ENCODE results near the gene PSME2.
A peak's percentile ranks its signal among the peaks of the same experiment; 100 is the strongest.

Gene PSME2

DNA sequence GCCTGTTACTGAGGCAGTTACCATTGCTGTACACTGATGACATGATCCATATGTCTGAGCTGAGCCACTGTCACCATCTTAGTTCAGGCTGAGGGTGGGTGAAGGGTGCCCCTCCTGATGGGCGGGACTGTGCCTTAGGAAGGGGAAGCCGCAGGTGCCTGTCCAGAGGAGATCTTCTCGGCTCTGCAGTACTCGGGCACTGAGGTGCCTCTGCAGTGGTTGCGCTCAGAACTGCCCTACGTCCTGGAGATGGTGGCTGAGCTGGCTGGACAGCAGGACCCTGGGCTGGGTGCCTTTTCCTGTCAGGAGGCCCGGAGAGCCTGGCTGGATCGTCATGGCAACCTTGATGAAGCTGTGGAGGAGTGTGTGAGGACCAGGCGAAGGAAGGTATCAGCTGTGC is 4.6 kb upstream of the PSME2 start:
- no peak for DNase-seq

DNA sequence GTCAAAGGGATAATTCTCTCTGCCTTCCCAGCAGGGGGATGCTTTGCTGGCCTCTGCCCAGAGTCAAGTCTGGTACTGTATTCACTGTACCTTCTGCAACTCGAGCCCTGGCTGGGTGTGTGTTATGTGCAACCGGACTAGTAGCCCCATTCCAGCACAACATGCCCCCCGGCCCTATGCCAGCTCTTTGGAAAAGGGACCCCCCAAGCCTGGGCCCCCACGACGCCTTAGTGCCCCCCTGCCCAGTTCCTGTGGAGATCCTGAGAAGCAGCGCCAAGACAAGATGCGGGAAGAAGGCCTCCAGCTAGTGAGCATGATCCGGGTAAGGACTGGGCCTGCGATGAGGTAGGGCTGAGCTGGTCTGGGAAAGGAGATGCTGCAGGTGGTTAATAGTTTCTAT is 4.2 kb upstream of the PSME2 start:
- no peak for DNase-seq

DNA sequence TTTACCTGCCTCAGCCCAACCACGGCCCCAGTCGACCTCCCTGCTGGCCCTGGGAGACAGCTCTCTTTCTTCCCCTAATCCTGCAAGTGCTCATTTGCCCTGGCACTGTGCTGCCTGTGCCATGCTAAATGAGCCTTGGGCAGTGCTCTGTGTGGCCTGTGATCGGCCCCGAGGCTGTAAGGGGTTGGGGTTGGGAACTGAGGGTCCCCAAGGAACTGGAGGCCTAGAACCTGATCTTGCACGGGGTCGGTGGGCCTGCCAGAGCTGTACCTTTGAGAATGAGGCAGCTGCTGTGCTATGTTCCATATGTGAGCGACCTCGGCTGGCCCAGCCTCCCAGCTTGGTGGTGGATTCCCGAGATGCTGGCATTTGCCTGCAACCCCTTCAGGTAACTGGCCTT is 3.7 kb upstream of the PSME2 start:
- DNase-seq: no peak

DNA sequence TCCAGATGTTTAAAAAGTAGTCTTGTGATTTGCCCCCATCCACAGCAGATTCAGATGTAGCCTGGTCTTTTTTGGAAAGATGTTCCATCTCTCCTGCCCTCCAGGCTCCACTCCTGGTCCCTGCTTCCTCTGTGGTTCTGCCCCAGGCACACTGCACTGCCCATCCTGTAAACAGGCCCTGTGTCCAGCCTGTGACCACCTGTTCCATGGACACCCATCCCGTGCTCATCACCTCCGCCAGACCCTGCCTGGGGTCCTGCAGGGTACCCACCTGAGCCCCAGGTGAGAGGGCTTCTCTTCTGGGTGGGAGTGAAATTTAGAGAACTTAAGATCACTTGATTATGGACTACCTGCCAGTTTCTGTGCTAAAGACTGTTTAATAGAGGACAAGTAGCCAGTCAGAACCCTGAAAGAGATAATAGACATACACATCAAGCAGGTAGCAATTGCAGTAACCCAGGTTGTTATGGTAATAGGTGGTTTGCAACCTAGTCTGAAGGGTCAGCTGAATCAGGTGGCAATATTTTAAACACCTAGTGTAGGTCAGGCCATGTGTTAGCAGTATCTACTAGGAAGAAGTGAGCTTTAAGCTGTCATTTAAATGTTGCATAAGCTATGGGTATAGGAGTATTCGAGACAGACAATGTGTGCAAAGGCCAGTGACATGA is 3.0 kb upstream of the PSME2 start:
- DNase-seq: no peak

DNA sequence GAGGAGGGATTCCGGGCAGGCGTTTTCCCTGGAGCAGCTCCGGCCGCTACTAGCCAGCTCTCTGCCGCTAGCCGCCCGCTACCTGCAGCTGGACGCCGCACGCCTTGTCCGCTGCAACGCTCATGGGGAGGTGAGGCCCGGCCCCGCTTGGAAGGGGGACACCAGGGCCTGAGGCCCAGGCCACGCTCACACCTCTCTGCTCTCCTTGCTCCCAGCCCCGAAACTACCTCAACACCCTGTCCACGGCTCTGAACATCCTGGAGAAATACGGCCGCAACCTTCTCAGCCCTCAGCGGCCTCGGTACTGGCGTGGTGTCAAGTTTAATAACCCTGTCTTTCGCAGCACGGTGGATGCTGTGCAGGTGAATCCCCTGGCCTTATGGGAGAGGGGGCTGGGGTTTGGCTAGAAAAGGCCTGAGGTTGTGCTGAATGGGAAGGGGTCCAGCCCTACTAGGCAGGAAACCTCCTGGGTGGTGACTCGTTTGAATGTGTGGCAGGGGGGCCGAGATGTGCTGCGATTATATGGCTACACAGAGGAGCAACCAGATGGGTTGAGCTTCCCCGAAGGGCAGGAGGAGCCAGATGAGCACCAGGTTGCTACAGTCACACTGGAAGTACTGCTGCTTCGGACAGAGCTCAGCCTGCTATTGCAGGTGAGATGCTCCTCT is 1.5 kb upstream of the PSME2 start:
- DNase-seq: no peak

DNA sequence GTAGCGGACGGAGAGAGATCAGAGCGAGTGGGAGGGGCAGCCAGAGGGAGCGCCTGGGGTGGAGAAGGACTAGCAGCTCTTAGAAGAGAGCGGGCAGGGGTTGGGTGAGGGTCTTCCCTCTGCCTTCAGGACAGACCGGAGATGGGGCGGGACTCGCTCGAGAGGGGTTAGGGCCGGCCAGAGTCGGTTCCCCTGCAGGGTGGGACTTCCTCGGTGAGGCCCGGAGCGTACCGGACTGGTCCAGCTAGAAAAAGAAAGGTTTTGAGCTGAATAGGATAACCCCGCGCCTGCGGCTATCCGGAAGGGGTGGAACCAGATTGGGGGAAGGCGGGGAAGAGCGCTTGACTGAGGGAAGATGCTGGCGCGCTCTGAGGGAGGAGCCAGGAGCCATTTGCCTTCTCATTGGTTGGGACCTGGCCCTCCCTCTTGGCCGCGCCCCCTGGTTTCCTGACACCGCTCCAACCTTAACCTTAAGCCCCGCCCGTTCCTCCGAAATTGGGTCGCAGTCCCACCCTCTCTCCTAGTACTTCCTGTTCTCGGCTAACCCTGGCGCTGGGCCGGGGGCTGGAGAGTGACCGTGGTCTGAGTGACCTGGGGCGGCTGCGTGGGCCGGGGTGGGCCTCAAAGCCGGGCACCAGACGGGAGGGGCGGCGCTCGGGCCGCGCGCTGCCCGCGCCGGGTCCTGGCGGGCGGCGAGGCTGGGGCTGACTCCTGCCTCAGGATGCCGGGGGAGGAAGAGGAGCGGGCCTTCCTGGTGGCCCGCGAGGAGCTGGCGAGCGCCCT is 759 bp upstream of the PSME2 start, which contains the start of gene RNF31:
TSS of gene RNF31 (plus strand) at position 521 of the 783 bp plus-strand sequence. CDS start at position 722, 201 bp downstream.
- DNase-seq: peak; percentile 97

DNA sequence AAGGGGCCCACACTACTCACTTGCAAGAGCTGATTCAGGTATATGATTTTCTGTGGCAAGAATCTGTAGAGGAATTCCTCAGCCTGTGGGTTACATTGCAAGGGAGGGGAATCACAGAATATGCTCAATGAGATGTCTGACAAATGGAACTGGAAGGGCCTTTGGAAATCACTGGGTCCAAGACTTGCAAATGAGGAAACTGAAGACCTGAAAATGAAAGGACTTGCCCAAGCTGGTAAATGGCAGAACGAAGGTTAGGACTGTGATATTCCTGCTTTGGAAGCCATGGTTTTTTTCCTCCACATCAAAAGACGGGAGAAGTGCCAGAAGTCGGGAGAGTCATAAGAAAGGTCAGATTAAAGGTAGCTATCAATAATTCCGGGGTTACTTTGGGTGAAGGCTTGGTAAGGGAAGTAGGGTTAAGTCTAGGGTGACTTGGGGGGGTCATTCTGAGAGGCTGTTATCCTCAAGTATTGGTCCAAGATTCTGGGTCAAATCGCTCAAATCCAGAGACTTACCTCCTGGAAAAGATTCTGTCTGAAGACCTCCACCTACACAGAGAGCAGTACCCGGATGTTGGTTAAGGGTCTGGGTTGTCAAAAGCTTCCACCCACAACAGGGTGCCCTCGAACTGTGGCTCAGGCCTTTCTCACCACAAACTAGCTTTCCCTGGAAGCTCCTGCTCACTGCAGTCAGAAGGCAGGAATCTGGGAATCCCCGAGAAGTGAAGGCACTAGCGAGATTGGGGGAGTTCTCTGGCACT is 539 bp downstream of the PSME2 start:
- DNase-seq: no peak

DNA sequence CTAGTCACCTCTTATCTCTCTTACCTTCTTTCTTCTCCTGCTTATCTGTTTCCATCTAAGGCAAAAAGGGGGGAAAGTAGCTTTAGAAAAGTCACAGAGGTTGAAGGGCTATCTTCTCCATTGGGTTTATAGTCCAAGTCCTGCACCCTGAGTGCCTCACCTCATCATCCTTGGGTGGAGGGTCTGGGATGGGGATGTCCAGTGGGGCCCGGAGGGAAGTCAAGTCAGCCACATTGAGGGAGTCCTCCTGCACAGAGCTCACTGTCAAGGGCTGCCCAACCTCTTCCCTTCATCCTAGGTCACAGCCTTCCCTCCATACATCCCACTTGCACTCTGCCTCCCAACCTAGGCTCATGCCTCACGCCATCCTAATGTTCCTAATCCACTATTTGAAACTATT is 1.2 kb downstream of the PSME2 start:
- no peak for DNase-seq

DNA sequence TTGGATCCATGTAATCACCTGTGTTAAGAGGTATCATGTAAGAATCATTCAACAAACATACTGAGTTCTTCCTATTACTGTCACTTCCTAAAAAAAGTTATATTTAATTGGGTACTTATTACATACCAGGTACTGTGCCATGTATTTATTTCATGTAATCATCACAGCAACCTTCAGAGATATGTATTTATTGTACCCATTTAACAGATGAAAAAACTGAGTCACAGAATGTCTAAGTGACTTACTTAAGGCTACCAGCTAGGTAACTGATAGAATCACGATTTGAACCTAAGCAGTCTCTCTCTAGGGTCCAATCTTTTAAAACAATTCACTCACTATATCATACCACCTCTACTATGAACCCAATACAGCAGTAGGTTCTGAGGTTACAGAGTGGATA is 2.0 kb downstream of the PSME2 start:
- DNase-seq: no peak

DNA sequence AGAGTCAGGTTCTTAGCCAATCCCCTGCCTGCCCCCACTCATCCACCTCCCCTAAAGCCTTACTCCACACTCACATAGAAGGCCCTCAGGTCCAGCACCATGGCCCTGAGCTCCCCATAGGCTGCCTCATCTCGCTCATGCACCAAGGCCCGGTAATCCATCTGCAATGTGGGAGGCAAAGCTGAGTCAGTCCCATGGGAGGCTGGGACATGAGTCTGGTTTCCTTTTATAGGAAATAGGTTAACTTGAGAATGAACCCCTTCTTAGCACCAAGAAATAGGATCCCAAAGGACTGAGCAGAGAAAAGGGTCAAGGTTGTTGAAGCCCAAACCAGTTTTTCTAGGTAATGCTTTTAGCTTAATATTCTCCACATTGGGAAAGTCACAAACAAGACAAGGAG is 2.9 kb downstream of the PSME2 start:
- no peak for DNase-seq

DNA sequence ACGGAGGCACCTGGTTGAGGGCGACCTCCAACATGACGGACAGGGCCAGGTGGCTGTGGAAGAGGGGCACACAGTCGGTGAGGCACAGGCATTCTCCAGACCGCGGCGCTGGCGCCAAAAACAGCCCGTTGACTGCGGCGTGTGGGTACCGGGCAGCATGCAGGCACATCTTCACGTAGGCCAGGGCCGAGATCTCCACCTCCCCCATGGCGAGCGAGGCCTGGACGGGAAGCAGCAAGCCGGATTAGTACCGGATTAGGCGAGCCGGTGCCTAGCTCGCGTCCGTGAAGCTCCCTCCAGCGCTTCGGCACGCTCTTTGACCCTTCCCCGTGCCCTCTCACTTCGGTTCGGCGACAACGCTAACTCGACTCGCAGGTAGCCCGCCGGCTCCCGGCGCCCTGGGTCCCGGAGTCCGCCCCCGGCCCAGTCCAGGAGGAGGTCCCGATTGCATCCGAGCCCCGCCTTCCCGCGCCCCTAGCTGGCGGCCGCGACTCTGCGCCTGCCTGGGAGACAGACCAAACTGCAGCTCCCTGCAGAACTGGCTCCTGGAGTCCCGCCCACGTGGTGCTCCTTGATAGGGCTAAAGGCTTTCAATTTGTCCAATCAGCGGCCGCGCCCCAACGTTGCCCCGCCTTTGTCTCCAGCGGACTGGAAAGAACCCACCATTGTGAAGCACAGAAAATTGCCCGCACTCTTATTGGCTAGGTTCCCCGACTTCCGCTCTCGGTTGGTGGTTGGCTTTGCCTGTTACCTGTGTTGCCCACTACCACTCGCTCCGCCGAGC is 5.1 kb downstream of the PSME2 start, which contains the start of gene EMC9:
TSS of gene EMC9 (minus strand) at position 495 of the 784 bp plus-strand sequence. CDS start at position 208, 287 bp downstream.
- DNase-seq: peak; percentile 99

DNA sequence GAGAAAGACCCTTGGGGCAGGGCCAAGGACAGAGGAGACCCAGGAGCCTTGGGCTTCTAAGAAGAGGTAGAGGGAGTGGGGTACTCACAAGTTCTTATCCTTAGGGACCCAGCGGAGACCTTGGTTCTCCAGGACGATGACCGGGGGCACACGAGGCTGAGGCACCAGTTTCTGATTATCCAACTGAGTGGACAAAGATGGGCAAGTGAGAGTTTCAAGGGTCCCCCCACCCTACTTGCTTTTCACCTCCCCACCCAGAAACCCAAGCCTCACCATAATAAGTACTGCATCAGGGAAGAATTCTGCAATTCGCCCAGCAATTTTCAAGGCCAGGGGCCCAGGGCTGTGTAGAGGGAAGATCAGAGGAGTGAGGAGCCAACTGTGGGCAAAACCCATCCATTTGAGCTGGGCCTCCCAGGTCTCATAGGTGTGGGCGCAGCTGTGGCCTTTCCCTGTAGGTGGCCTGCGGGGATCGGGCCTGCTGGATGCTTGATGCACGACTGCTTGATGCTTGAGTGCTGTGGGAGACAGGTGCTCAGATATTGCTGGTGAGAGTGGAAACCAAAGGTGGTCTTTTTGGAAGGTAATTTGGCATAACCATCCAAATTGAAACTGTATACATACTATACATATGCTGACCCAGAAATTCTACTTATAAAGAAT is 7.0 kb downstream of the PSME2 start:
- no peak for DNase-seq

DNA sequence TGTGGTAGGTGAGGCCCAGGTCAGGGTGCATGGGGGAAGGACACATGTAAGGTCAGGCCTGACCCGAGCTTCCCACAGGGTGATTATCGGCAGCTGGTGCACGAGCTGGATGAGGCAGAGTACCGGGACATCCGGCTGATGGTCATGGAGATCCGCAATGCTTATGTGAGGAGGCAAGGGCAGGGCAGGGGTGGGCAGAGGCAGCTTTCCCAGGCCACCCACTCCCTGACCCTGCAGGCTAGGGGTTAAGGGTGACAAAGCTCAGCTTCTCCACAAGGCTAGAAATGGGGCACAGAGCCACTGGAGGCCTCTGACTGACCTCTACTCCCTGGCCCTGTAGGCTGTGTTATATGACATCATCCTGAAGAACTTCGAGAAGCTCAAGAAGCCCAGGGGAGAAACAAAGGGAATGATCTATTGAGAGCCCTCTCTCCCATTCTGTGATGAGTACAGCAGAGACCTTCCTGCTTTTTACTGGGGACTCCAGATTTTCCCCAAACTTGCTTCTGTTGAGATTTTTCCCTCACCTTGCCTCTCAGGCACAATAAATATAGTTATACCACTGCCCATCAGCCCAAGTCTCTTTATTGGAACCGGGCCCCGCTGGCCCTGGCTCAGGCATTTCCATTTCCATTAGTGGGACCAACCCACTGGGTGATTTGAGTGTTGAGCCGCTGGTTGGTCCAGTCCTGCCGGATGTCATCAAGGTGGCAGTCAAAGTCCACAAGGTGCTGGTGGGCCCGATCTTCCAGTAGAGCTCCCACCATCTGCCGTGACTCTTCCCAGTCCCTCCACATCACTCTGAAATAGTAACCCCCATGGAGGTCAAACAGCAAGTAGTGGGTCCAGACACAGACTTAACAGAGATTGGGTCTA is 7.8 kb downstream of the PSME2 start:
- no peak for DNase-seq

DNA sequence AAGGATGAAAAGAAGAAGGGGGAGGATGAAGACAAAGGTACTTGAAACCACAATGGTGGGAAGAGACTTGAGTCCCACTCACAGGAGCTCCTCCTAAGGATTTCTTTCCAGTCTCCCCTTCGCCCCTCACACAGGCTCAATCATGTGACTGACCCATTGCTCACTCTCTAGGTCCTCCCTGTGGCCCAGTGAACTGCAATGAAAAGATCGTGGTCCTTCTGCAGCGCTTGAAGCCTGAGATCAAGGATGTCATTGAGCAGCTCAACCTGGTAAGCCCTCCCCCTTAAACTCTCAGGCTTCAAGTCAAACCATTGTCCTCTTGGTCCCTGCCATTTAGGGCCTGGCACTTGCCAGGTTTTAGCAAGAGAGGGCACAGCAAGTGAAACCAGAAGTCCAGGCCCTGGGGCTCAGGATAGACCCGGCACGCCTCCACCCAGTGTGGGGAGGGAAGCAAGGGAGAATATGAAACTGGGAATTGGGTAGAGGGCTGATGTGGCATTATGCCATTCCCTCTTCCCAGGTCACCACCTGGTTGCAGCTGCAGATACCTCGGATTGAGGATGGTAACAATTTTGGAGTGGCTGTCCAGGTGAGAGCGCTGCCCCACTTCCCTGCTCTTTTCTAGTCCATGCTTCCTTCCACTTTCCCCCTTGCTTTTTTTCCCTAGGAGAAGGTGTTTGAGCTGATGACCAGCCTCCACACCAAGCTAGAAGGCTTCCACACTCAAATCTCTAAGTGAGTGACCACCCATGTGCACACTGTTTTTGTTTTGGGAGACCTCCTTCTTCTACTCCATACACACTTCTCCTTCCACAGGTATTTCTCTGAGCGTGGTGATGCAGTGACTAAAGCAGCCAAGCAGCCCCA is 8.6 kb downstream of the PSME2 start:
- DNase-seq: no peak

DNA sequence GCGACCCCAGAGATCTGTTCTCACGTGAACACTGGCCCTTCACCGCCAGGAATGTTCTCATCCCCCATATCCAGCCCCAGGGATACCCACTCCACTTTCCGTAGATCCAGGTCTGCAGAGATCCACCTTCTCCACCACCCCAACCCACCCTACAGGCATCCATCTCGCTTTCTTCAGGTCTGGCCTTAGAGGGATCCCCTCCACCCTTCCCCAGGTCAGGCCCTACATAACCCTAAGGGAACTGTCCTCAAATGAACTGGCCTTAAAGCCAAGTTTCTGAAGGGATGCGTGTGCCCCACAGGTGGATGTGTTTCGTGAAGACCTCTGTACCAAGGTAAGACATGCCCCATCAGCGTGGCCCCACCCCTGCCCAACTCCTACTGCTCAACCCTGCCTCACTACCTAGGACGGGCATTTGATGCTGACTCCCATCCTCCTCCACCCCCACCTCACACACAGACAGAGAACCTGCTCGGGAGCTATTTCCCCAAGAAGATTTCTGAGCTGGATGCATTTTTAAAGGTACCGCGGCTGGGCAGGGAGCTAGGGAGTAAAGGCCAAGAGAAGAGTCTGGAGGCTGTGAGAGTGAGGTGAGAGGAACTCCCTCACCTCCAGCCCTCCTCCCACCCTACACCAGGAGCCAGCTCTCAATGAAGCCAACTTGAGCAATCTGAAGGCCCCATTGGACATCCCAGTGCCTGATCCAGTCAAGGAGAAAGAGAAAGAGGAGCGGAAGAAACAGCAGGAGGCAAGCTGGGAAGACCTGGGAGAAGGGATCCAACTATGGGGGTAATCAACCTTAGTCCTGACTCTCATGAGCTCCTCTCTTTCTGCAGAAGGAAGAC is 9.5 kb downstream of the PSME2 start:
- no peak for DNase-seq

DNA sequence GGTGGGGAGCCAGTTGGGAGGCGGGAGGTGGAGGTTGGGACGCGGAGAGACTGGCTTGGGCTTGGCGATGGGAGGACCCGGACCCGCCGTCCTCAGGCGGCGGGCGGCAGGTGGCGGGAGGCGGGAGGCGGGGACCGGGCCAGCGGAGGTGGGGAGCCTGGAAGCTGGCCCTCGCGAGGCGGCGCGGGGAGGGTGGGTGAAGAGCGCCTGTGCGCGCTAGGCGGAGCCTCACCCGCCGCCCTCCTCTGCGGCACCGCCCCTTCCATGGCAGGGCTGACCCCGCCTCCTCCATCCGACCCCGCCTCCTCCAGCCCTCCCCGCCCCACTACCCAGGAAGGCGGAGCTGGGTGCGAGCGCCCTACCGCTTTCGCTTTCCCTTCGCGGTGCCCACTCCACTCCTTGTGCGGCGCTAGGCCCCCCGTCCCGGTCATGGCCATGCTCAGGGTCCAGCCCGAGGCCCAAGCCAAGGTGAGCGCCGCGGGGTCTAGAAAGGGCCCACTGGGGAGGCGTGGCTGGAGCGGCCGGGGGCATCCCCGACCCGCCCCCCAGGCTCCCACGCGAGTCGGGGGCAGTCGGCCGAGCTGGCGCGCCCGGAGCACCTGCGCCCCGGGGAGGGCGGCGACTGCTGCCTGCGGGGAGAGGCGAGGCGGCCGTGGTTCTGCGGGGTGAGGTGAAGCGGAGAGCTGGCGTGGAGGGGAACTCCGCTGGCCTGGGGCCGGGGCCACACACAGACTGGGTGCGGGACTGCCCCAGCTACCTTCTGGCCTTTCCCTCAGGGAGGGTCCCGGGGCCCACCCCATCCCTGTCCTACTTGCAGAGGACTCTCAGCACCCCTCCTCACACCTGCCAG is 10.4 kb downstream of the PSME2 start, which contains the start of gene PSME1:
TSS of gene PSME1 (plus strand) at position 361 of the 850 bp plus-strand sequence. CDS start at position 430, 69 bp downstream.
- DNase-seq: peak; percentile 95

DNA sequence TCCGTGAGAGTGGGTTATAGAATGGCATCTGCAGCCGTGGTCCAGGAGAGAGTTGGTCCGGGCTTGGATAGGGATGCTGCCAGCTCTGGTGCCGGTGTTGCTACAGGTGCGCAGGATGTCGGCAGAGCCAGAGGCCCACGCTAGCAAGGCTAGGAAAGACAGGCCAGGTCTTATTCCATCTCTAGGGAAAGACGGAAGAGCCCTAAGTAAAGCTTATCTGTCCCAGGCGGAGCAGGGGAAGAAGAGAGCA is 10.9 kb downstream of the PSME2 start:
- DNase-seq: no peak

DNA sequence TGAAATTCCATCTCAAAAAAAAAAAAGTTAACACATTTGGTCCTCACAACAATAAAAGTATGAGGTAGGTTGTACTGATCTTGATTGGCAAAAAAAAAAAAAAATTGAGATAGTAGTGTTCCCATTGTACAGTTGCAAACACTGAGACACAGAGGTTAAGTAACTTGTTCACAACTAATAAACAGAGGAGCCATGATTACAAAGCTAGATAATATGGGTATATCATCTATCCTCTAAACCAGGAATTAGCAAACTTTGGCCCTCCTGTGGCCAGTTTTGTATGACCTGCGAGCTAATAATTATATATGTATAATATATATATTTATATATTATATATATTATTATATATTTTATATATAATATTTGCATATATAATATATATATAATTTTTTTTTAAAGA is 12.7 kb downstream of the PSME2 start:
- no peak for DNase-seq
